Heart right ventricle (tissue), 16 donors: Measurements from ENCODE around the gene PCDHA9. TPM values are rescaled to one million over a fixed set of nuclear protein-coding genes. Genes with fewer than 3 reads are reported as not detected.

Source experiments
- ATAC-seq, 8 donors: fragments of 200-7000 bp; cut with Tn5 transposase; one replicate each; pipeline ENCODE4 v1.9.1; 2020; ENCODE audit warnings: mild to moderate bottlenecking in 8 of 8, moderate library complexity in 8 of 8, moderate number of reproducible peaks in 1 of 8
- DNase-seq, 2 donors: peaks; one replicate each; pipeline ENCODE4 v3.0.0-alpha.2; 2020
- H3K27ac ChIP-seq, 10 donors: fragments of 200-600 bp; sonication (generic) in 2 of 10; one replicate each; pipeline versions ENCODE4 v1.5.0 to v1.8.0; 2020 to 2022; ENCODE audit warnings: mild to moderate bottlenecking in 3 of 10
- H3K27me3 ChIP-seq, 7 donors: fragments of 200-600 bp; one replicate each; pipeline ENCODE4 v1.8.0; 2021 to 2022; ENCODE audit warnings: mild to moderate bottlenecking in 2 of 7
- H3K36me3 ChIP-seq, 9 donors: fragments of 200-600 bp; sonication (generic) in 1 of 9; one replicate each; pipeline versions ENCODE4 v1.5.0 to v1.8.0; 2020 to 2022; ENCODE audit warnings: mild to moderate bottlenecking in 2 of 9
- H3K4me1 ChIP-seq, 9 donors: fragments of 200-600 bp; sonication (generic) in 1 of 9; one replicate each; pipeline versions ENCODE4 v1.5.0 to v1.8.0; 2020 to 2022; ENCODE audit warnings: mild to moderate bottlenecking in 4 of 9
- H3K4me3 ChIP-seq, 10 donors: fragments of 200-600 bp; sonication (generic) in 2 of 10; one replicate each; pipeline versions ENCODE4 v1.5.0 to v1.8.0; 2020 to 2022; ENCODE audit warnings: mild to moderate bottlenecking in 7 of 10, moderate library complexity in 2 of 10
- H3K9me3 ChIP-seq, 11 donors: fragments of 200-600 bp in 10 of 11; sonication (generic) in 2 of 11; one replicate each; pipeline versions ENCODE4 v1.5.0 to v1.8.0; 2013 to 2022; ENCODE audit warnings: mild to moderate bottlenecking in 2 of 11, control low read depth in 1 of 11, moderate library complexity in 1 of 11
- CTCF ChIP-seq, 9 donors: fragments of 200-600 bp; sonication (generic) in 2 of 9; IDR thresholded peaks; one replicate each; pipeline versions ENCODE4 v1.5.0 to v1.8.0; 2021 to 2022; ENCODE audit warnings: antibody characterized with exemption in 9 of 9, mild to moderate bottlenecking in 5 of 9, moderate library complexity in 1 of 9
- WGBS, 2 donors: extraction: QIAGEN DNeasy Blood & Tissue Kit; methylation state at CpG; one replicate each; pipeline ENCODE4 v1.1.7; 2013; ENCODE audit warnings: inconsistent platforms in 1 of 2; 5-methylcytosine and 5-hydroxymethylcytosine counted together
- intact Hi-C, 10 donors: fragments of 100-400 bp; cut with DNase I; formaldehyde crosslinking; loops; one replicate each; pipeline versions ENCODE4 v1.11.1 to v1.14.2; 2022
- polyA plus RNA-seq, 2 donors: library from polyadenylated mRNA; stranded (reverse); fragments of 200-250 nt; gene quantifications; one replicate each; pipeline ENCODE4 v1.2.3, GENCODE V29; 2013
- total RNA-seq, 10 donors: library from RNA; stranded (reverse); fragmentation: NEBNext Ultra II Directional in 3 of 10; extraction: Animal tissue kit (Norgen Biotek cat#: 25700) in 3 of 10; gene quantifications; one replicate each; pipeline versions ENCODE4 v1.2.1 to v1.2.4, GENCODE V29; 2021 to 2023
- donor health status: Arrhythmogenic right ventricular cardiomyopathy.
- donor health status: ischemic (EF 13 %, LVEDD 7.1; RV severe dilation, severe dysfunction).
- donor health status: healthy with polysubstance abuse.
- donor health status: DM: no; HTN: yes; CAD: no.
- donor health status: DM: no; HTN: no; CAD: no.
- donor health status: ischemic (EF 25% LVEDD 6.9; RV normal size, moderate dysfunction).
- donor health status: ischemic (EF 25% LVEDD 5.7; RV mildly dilated, moderate dysfunction).
- donor health status: healthy.
- donor health status: DM: yes; HTN: yes; CAD: no.
- donor health status: Ischemic cardiomyopathy.
- donor health status: ischemic (EF 35%, LVEDD 5.7; RV mildly dilated, moderate dysfunction).
- donor health status: nonischemic (EF 11% LVEDD 7.7; RV severe dilation, severe dysfunction).
- donor health status: DM: yes; HTN: yes; CAD: no.
- donor health status: PGD.
- donor health status: ischemic (EF 29% LVEDD 5.4; RV normal size, mild dysfunction).
- donor health status: nonischemic (EF 23%, LVEDD 6.1; RV moderate dilation, normal function).

The PCDHA9 gene
- total and polyA plus RNA-seq, 12 donors: 0.05 to 0.15 (median 0.07) TPM; not detected in 8

GRCh38 chr5:140857987-140858240 lies 9.7 kb downstream of the PCDHA9 start:
- no peaks in the 10 kb centered on the region for H3K4me1 ChIP-seq
- no peak for DNase-seq
- WGBS, 2 donors: 46 to 47% methylated on average over 18 to 22 of the region's 22 CpGs
- intact Hi-C loops: no loop called here
- H3K27ac ChIP-seq: no peak overlapping the region
- H3K4me3 ChIP-seq: no peak overlapping the region
- peaks cover 0 to 94% (median 44%) of the 10 kb centered on the region in 7 donors for H3K27me3 ChIP-seq
- H3K36me3 ChIP-seq: no peaks in the 10 kb centered on the region
- TF ChIP-seq CTCF (IDR thresholded peaks at IDR 0.05): no peak
- ATAC-seq: no peak
- H3K9me3 ChIP-seq: peaks cover 0 to 62% (median 18%) of the 10 kb centered on the region in 11 donors

- ATAC-seq (no peak), DNase-seq (no peak)
- Histone ChIP-seq H3K4me1 (no peaks in the 10 kb centered on the region), H3K4me3 (no peak overlapping the region), H3K36me3 (no peaks in the 10 kb centered on the region), H3K9me3 (peaks cover 0 to 55% (median 8%) of the 10 kb centered on the region in 11 donors), H3K27me3 (peaks cover 0 to 94% (median 35%) of the 10 kb centered on the region in 7 donors), H3K27ac (no peak overlapping the region)
- intact Hi-C loops: loop anchor here in 1 of 10 donors (10.0 kb wide), 1 partner anchor 182 kb away; no protein-coding TSS in a partner anchor
- no peak for TF ChIP-seq CTCF (IDR thresholded peaks at IDR 0.05)
- 31 to 40% methylated on average over 76 of the region's 76 CpGs for WGBS, 2 donors
Measured at GRCh38 chr5:140862441-140863295, 14.5 kb downstream of the PCDHA9 start.

GRCh38 chr5:140868721-140869554 lies 20.8 kb downstream of the PCDHA9 start, which contains the start of gene PCDHA11:
TSS of gene PCDHA11 (plus strand) at chr5:140868957. CDS start at chr5:140869104, 147 bp downstream.
- Histone ChIP-seq H3K27me3 (peaks cover 0 to 98% (median 42%) of the 10 kb centered on the region in 7 donors), H3K4me3 (no peak within 1 kb of the TSS), H3K27ac (no peak within 1 kb of the TSS), H3K9me3 (peaks cover 0 to 56% (median 13%) of the 10 kb centered on the region in 11 donors), H3K36me3 (no peaks in the 10 kb centered on the region), H3K4me1 (no peaks in the 10 kb centered on the region)
- TF ChIP-seq CTCF (IDR thresholded peaks at IDR 0.05): peak in 5 of 9 donors; percentile 15 to 41 (median 17)
- 11 to 12% methylated on average over 41 of the region's 41 CpGs for WGBS, 2 donors
- ATAC-seq (no peak), DNase-seq (no peak)
- intact Hi-C loops: loop anchor here in 2 of 10 donors (5.0 to 10.0 kb wide), 2 partner anchors 173 to 176 kb away; no protein-coding TSS in a partner anchor

GRCh38 chr5:140869555-140869886 lies 21.3 kb downstream of the PCDHA9 start:
- H3K27me3 ChIP-seq: peaks cover 0 to 98% (median 44%) of the 10 kb centered on the region in 7 donors
- no peaks in the 10 kb centered on the region for H3K36me3 ChIP-seq
- no peaks in the 10 kb centered on the region for H3K4me1 ChIP-seq

More at GRCh38 chr5:140869555-140869886, 21.3 kb downstream of the PCDHA9 start:
- peaks cover 0 to 60% (median 13%) of the 10 kb centered on the region in 11 donors for H3K9me3 ChIP-seq
- DNase-seq (no peak), ATAC-seq (no peak)
- WGBS, 2 donors: 48 to 55% methylated on average over 5 of the region's 5 CpGs
- no peak overlapping the region for H3K27ac ChIP-seq
- intact Hi-C loops: loop anchor here in 2 of 10 donors (5.0 to 10.0 kb wide), 2 partner anchors 173 to 175 kb away; no protein-coding TSS in a partner anchor
- TF ChIP-seq CTCF (IDR thresholded peaks at IDR 0.05): no peak
- no peak overlapping the region for H3K4me3 ChIP-seq
